Liver (tissue), 9 donors: ENCODE results near the gene ENOX1. TPM values are rescaled to one million over a fixed set of nuclear protein-coding genes. Genes with fewer than 3 reads are reported as not detected.

Experiments
- DNase-seq: peaks from one replicate; pipeline ENCODE4 v3.0.0-alpha.2; 2017; ENCODE audit warnings: low spot score
- H3K27ac ChIP-seq, 2 donors: one replicate each; pipeline ENCODE4 v1.7.0; 2013; ENCODE audit warnings: inconsistent platforms in 2 of 2, low read length in 2 of 2, control low read depth in 1 of 2, low read depth in 1 of 2, mild to moderate bottlenecking in 1 of 2
- H3K27me3 ChIP-seq, 4 donors: one replicate each; pipeline versions ENCODE4 v1.6.1 to v1.7.0; 2013; ENCODE audit warnings: low read length in 3 of 4, inconsistent platforms in 1 of 4, mild to moderate bottlenecking in 1 of 4, moderate library complexity in 1 of 4; ENCODE audit not compliant: control insufficient read depth in 4 of 4, insufficient read depth in 4 of 4
- H3K36me3 ChIP-seq, 4 donors: one replicate each; pipeline versions ENCODE4 v1.6.1 to v1.7.0; 2013; ENCODE audit warnings: low read length in 3 of 4, mild to moderate bottlenecking in 3 of 4, low read depth in 1 of 4, moderate library complexity in 1 of 4; ENCODE audit not compliant: control insufficient read depth in 4 of 4, insufficient read depth in 3 of 4
- H3K4me1 ChIP-seq, 4 donors: one replicate each; pipeline versions ENCODE4 v1.6.1 to v1.7.0; 2013; ENCODE audit warnings: low read length in 3 of 4, mild to moderate bottlenecking in 3 of 4, moderate library complexity in 1 of 4; ENCODE audit not compliant: control insufficient read depth in 4 of 4, insufficient read depth in 4 of 4
- H3K4me3 ChIP-seq, 3 donors: one replicate each; pipeline versions ENCODE4 v1.6.1 to v1.7.0; 2013; ENCODE audit warnings: low read length in 3 of 3, control low read depth in 1 of 3, low read depth in 1 of 3, mild to moderate bottlenecking in 1 of 3
- H3K9ac ChIP-seq, 2 donors: one replicate each; pipeline ENCODE4 v1.7.0; 2013; ENCODE audit warnings: low read length in 2 of 2, mild to moderate bottlenecking in 2 of 2, moderate library complexity in 2 of 2, control low read depth in 1 of 2, low read depth in 1 of 2
- H3K9me3 ChIP-seq, 4 donors: one replicate each; pipeline versions ENCODE4 v1.6.1 to v1.7.0; 2013; ENCODE audit warnings: low read length in 3 of 4; ENCODE audit not compliant: control insufficient read depth in 4 of 4
- ATF3 ChIP-seq: IDR thresholded peaks from 2 replicates; pipeline ENCODE4 v1.6.1; 2016; ENCODE audit warnings: antibody characterized with exemption
- CTCF ChIP-seq: fragments of 150-350 bp; IDR thresholded peaks from 2 replicates; pipeline ENCODE4 v1.5.1; 2017; ENCODE audit warnings: improper control_type of control experiment, low read depth, low read length; ENCODE audit not compliant: missing input control
- EGR1 ChIP-seq, 2 donors: IDR thresholded peaks; 2 replicates each; pipeline ENCODE4 v1.6.1; 2016 to 2018; ENCODE audit warnings: antibody characterized with exemption in 2 of 2, low read depth in 2 of 2
- FOXA1 ChIP-seq: IDR thresholded peaks from 2 replicates; pipeline ENCODE4 v1.6.1; 2016; ENCODE audit warnings: antibody characterized with exemption
- FOXA2 ChIP-seq: IDR thresholded peaks from 2 replicates; pipeline ENCODE4 v1.6.1; 2016; ENCODE audit warnings: antibody characterized with exemption
- GABPA ChIP-seq, 2 donors: IDR thresholded peaks in 1 of 2; conservative IDR thresholded peaks in 1 of 2; 2 replicates each; pipeline ENCODE4 v1.6.1; 2016; ENCODE audit warnings: antibody characterized with exemption in 2 of 2, mild to moderate bottlenecking in 1 of 2, moderate library complexity in 1 of 2
- HNF4A ChIP-seq, 2 donors: conservative IDR thresholded peaks; 2 replicates each; pipeline ENCODE4 v1.6.1; 2016; ENCODE audit warnings: antibody characterized with exemption in 2 of 2, mild to moderate bottlenecking in 2 of 2
- HNF4G ChIP-seq: IDR thresholded peaks from 2 replicates; pipeline ENCODE4 v1.6.1; 2016; ENCODE audit warnings: antibody characterized with exemption
- JUND ChIP-seq, 2 donors: IDR thresholded peaks; 2 replicates each; pipeline ENCODE4 v1.6.1; 2016; ENCODE audit warnings: antibody characterized with exemption in 2 of 2
- MAX ChIP-seq: IDR thresholded peaks from 2 replicates; pipeline ENCODE4 v1.6.1; 2016; ENCODE audit warnings: antibody characterized with exemption
- NR2F2 ChIP-seq: IDR thresholded peaks from 2 replicates; pipeline ENCODE4 v1.6.1; 2016; ENCODE audit warnings: antibody characterized with exemption
- RAD21 ChIP-seq, 2 donors: IDR thresholded peaks; 2 replicates each; pipeline ENCODE4 v1.6.1; 2016; ENCODE audit warnings: antibody characterized with exemption in 2 of 2, mild to moderate bottlenecking in 2 of 2
- REST ChIP-seq: IDR thresholded peaks from 2 replicates; pipeline ENCODE4 v1.6.1; 2016; ENCODE audit warnings: antibody characterized with exemption, mild to moderate bottlenecking
- RXRA ChIP-seq, 2 donors: IDR thresholded peaks; 2 replicates each; pipeline ENCODE4 v1.6.1; 2017 to 2018; ENCODE audit warnings: antibody characterized with exemption in 2 of 2, mild to moderate bottlenecking in 1 of 2
- SP1 ChIP-seq: IDR thresholded peaks from 2 replicates; pipeline ENCODE4 v1.6.1; 2018; ENCODE audit warnings: antibody characterized with exemption, mild to moderate bottlenecking
- TAF1 ChIP-seq: conservative IDR thresholded peaks from 2 replicates; pipeline ENCODE4 v1.6.1; 2016; ENCODE audit warnings: antibody characterized with exemption, mild to moderate bottlenecking
- YY1 ChIP-seq: IDR thresholded peaks from 2 replicates; pipeline ENCODE4 v1.6.1; 2016; ENCODE audit warnings: antibody characterized with exemption, mild to moderate bottlenecking
- ZBTB33 ChIP-seq: IDR thresholded peaks from 2 replicates; pipeline ENCODE4 v1.6.1; 2016; ENCODE audit warnings: antibody characterized with exemption
- WGBS: extraction: QIAGEN DNeasy Blood & Tissue Kit; methylation state at CpG from one replicate; pipeline ENCODE4 v1.1.7; 2013; 5-methylcytosine and 5-hydroxymethylcytosine counted together
- polyA plus RNA-seq, 2 donors: library from polyadenylated mRNA; stranded (reverse) in 1 of 2; unstranded in 1 of 2; fragments of 200-250 nt in 1 of 2; fragments of >200 nt in 1 of 2; fragmentation: Nextera tagmentation in 1 of 2; extraction: Ambion mirVana in 1 of 2; gene quantifications; one replicate each; pipeline versions ENCODE4 v1.2.1 to v1.2.3, GENCODE V29; 2013 to 2015
- total RNA-seq, 2 donors: library from RNA; depleted of rRNA; stranded (reverse); fragments of >200 nt; gene quantifications; one replicate each; pipeline ENCODE4 v1.2.3, GENCODE V29; 2014
- donor health status: healthy.
- donor health status: healthy.
- donor health status: healthy.
- donor health status: healthy.
- donor health status: healthy.

ENOX1 gene
- total and polyA plus RNA-seq, 4 donors = 0.02 to 0.33 (median 0.08) TPM; not detected in 1

GRCh38 chr13:43222086-43222485, 564.7 kb downstream of the ENOX1 start:
- DNase-seq = no peak
- WGBS = 83% methylated on average over 6 of the region's 6 CpGs

More at GRCh38 chr13:43222086-43222485, 564.7 kb downstream of the ENOX1 start:
- Histone ChIP-seq H3K27ac (no peak overlapping the region), H3K4me3 (no peak overlapping the region), H3K27me3 (peaks cover 0 to 6% (median 0%) of the 10 kb centered on the region in 4 donors), H3K9ac (no peak overlapping the region), H3K4me1 (no peaks in the 10 kb centered on the region), H3K9me3 (no peaks in the 10 kb centered on the region), H3K36me3 (no peaks in the 10 kb centered on the region)
- TF ChIP-seq CTCF (no peak), HNF4G (no peak), YY1 (no peak), FOXA2 (no peak), ZBTB33 (no peak), FOXA1 (no peak), RAD21 (IDR thresholded peaks at IDR 0.05) (no peak), REST (no peak), JUND (IDR thresholded peaks at IDR 0.05) (no peak), ATF3 (no peak), GABPA (IDR thresholded peaks at IDR 0.05 in 1 of 2, conservative IDR thresholded peaks at IDR 0.05 in 1 of 2) (no peak), EGR1 (IDR thresholded peaks at IDR 0.05; ENCODE audit: low read depth in 2 of 2) (no peak), MAX (no peak), RXRA (IDR thresholded peaks at IDR 0.05) (no peak), SP1 (no peak), HNF4A (conservative IDR thresholded peaks at IDR 0.05) (no peak), TAF1 (no peak), NR2F2 (no peak)
